Upper lobe of left lung (tissue), 4 donors: ENCODE results near the gene RNF207.

Source experiments
- EP300 ChIP-seq, 4 donors: sonication (generic); formaldehyde crosslinking; IDR thresholded peaks; one replicate each; pipeline ENCODE4 v1.5.1; 2017; ENCODE audit warnings: antibody characterized with exemption in 4 of 4, control low read depth in 2 of 4
- POLR2A ChIP-seq, 4 donors: fragments of 450-650 bp; IDR thresholded peaks; one replicate each; pipeline ENCODE4 v1.5.1; 2016 to 2017; ENCODE audit warnings: antibody characterized with exemption in 4 of 4, mild to moderate bottlenecking in 2 of 4
- TF ChIP-seq, protein P1 (sequence below), 6 experiments: fragments of 450-650 bp in 4 of 6; fragments of 200-600 bp in 2 of 6; sonication (generic) in 2 of 6; IDR thresholded peaks; one replicate each; pipeline ENCODE4 v1.5.1; 2016 to 2019; ENCODE audit warnings: antibody characterized with exemption in 6 of 6

DNA sequence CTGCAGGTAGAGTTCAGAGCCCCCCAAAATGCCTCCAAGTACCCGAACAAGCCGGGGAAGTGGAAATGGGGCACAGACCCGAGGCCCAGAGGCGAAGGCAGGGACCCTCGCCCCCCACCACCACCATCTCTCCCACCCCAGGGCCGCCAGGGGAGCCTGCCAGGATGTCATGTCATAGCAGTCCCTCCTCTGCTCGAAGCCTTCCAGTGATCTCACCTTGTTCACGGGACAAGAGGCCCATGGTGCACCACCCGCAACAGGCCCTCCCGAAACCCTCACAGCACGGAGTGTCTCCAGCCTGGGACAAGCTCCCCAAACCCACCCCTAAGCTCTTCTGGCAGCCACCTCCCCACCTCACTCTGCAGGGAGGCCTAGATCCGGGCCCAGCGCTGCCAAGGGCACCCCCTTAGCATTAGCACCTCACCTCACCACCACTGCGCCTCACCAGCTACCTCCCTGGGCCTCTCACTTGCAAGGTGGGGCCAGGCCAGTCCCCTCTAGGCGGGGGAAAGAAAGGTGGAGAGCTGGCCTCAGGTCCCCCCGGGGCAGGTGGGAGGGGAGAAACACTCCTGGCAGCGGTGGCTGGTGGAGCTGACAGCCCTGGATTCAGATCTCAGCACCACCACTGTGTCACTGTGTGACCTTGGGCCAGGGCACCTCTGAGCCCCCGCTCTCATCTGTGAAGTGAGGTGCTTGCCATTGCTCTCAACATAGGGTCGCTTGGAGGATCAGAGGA, 39.1 kb upstream of the RNF207 start:
- TF ChIP-seq, protein P1, sequence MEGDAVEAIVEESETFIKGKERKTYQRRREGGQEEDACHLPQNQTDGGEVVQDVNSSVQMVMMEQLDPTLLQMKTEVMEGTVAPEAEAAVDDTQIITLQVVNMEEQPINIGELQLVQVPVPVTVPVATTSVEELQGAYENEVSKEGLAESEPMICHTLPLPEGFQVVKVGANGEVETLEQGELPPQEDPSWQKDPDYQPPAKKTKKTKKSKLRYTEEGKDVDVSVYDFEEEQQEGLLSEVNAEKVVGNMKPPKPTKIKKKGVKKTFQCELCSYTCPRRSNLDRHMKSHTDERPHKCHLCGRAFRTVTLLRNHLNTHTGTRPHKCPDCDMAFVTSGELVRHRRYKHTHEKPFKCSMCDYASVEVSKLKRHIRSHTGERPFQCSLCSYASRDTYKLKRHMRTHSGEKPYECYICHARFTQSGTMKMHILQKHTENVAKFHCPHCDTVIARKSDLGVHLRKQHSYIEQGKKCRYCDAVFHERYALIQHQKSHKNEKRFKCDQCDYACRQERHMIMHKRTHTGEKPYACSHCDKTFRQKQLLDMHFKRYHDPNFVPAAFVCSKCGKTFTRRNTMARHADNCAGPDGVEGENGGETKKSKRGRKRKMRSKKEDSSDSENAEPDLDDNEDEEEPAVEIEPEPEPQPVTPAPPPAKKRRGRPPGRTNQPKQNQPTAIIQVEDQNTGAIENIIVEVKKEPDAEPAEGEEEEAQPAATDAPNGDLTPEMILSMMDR (IDR thresholded peaks at IDR 0.05) = no peak
- TF ChIP-seq POLR2A (IDR thresholded peaks at IDR 0.05) (no peak), EP300 (IDR thresholded peaks at IDR 0.05) (no peak)
